ENCODE data around the gene ANKS1A.

Gene ANKS1A

GRCh38 chr6:34992376-34992775 is 103.3 kb downstream of the ANKS1A start:
- TF ChIP-seq TAF1 (IDR thresholded peaks at IDR 0.05; ENCODE audit: low read depth) (no peak), USF1 (IDR thresholded peaks at IDR 0.05) (no peak), TEAD4 (IDR thresholded peaks at IDR 0.05) (no peak), TCF12 (IDR thresholded peaks at IDR 0.05; ENCODE audit: low read depth) (no peak), MAX (IDR thresholded peaks at IDR 0.05) (0 out of 2 replicates have a peak, but pooled peaks have one; percentile 18), ZBTB7A (IDR thresholded peaks at IDR 0.05; ENCODE audit: low read depth) (no peak), EP300 (IDR thresholded peaks at IDR 0.05; ENCODE audit: borderline replicate concordance) (no peak), EGR1 (IDR thresholded peaks at IDR 0.05) (no peak)

GRCh38 chr6:34993213-34993612 is 104.2 kb downstream of the ANKS1A start:
- no peak for TF ChIP-seq EGR1 (IDR thresholded peaks at IDR 0.05)
- TF ChIP-seq CEBPB (IDR thresholded peaks at IDR 0.05) = no peak
- TF ChIP-seq ZBTB7A (IDR thresholded peaks at IDR 0.05; ENCODE audit: low read depth) = no peak
- TF ChIP-seq EP300 (IDR thresholded peaks at IDR 0.05; ENCODE audit: borderline replicate concordance) = no peak

GRCh38 chr6:34994693-34995092 is 105.6 kb downstream of the ANKS1A start:
- TF ChIP-seq MAX (IDR thresholded peaks at IDR 0.05) (no peak), EP300 (IDR thresholded peaks at IDR 0.05; ENCODE audit: borderline replicate concordance) (no peak), RAD21 (IDR thresholded peaks at IDR 0.05; ENCODE audit: low read depth) (no peak), EGR1 (IDR thresholded peaks at IDR 0.05) (no peak), REST (IDR thresholded peaks at IDR 0.05; ENCODE audit: low read depth) (no peak), NFIC (IDR thresholded peaks at IDR 0.05) (no peak), CEBPB (IDR thresholded peaks at IDR 0.05) (no peak), USF1 (IDR thresholded peaks at IDR 0.05) (no peak)

GRCh38 chr6:35007016-35007415 is 118.0 kb downstream of the ANKS1A start:
- no peak for TF ChIP-seq EGR1 (IDR thresholded peaks at IDR 0.05)
- no peak for TF ChIP-seq TAF1 (IDR thresholded peaks at IDR 0.05; ENCODE audit: low read depth)
- no peak for TF ChIP-seq FOXM1 (IDR thresholded peaks at IDR 0.05; ENCODE audit: borderline replicate concordance, low read depth)
- no peak for TF ChIP-seq CREB1 (IDR thresholded peaks at IDR 0.05; ENCODE audit: low read depth)
- no peak for TF ChIP-seq ZBTB7A (IDR thresholded peaks at IDR 0.05; ENCODE audit: low read depth)
- no peak for TF ChIP-seq TEAD4 (IDR thresholded peaks at IDR 0.05)
- no peak for TF ChIP-seq REST (IDR thresholded peaks at IDR 0.05; ENCODE audit: low read depth)
- TF ChIP-seq NFIC (IDR thresholded peaks at IDR 0.05) = no peak
- no peak for TF ChIP-seq TCF12 (IDR thresholded peaks at IDR 0.05; ENCODE audit: low read depth)
- no peak for TF ChIP-seq MAX (IDR thresholded peaks at IDR 0.05)
- no peak for TF ChIP-seq EP300 (IDR thresholded peaks at IDR 0.05; ENCODE audit: borderline replicate concordance)
- no peak for TF ChIP-seq YY1 (IDR thresholded peaks at IDR 0.05; ENCODE audit: low read depth)

GRCh38 chr6:35008858-35009257 is 119.8 kb downstream of the ANKS1A start:
- TF ChIP-seq TAF1 (IDR thresholded peaks at IDR 0.05; ENCODE audit: low read depth) = no peak
- TF ChIP-seq YY1 (IDR thresholded peaks at IDR 0.05; ENCODE audit: low read depth) = no peak
- TF ChIP-seq REST (IDR thresholded peaks at IDR 0.05; ENCODE audit: low read depth) = no peak
- no peak for TF ChIP-seq EGR1 (IDR thresholded peaks at IDR 0.05)
- TF ChIP-seq RAD21 (IDR thresholded peaks at IDR 0.05; ENCODE audit: low read depth) = no peak
- TF ChIP-seq NFIC (IDR thresholded peaks at IDR 0.05) = no peak
